Neuronal stem cell (in vitro differentiated cells): Measurements from ENCODE around the gene C2orf69.

Source experiments
- DNase-seq: peaks from one replicate; pipeline ENCODE4 v3.0.0-alpha.2; 2013; ENCODE audit warnings: low spot score
- H2AFZ ChIP-seq: one replicate; pipeline ENCODE4 v1.6.1; 2013; ENCODE audit warnings: mild to moderate bottlenecking, low read length, inconsistent platforms
- H2AK5ac ChIP-seq: 2 replicates; pipeline ENCODE4 v1.6.1; 2013; ENCODE audit warnings: low read depth, mild to moderate bottlenecking, inconsistent platforms, low read length, moderate library complexity, mixed read lengths
- H2BK120ac ChIP-seq: 2 replicates; pipeline ENCODE4 v1.6.1; 2013; ENCODE audit warnings: low read depth, mild to moderate bottlenecking, inconsistent platforms, low read length, moderate library complexity, mixed read lengths
- H2BK12ac ChIP-seq: one replicate; pipeline ENCODE4 v1.6.1; 2013; ENCODE audit warnings: low read length, inconsistent platforms
- H2BK15ac ChIP-seq: 2 replicates; pipeline ENCODE4 v1.6.1; 2013; ENCODE audit warnings: mild to moderate bottlenecking, low read length, inconsistent platforms, mixed read lengths
- H2BK5ac ChIP-seq: one replicate; pipeline ENCODE4 v1.6.1; 2013; ENCODE audit warnings: inconsistent platforms, mild to moderate bottlenecking, low read length, moderate library complexity
- H3K14ac ChIP-seq: one replicate; pipeline ENCODE4 v1.6.1; 2013; ENCODE audit warnings: low read length, inconsistent platforms
- H3K18ac ChIP-seq: 2 replicates; pipeline ENCODE4 v1.6.1; 2013; ENCODE audit warnings: low read length, inconsistent platforms
- H3K23ac ChIP-seq: 2 replicates; pipeline ENCODE4 v1.6.1; 2013; ENCODE audit warnings: low read depth, mild to moderate bottlenecking, mixed read lengths, low read length, inconsistent platforms; ENCODE audit not compliant: poor library complexity
- H3K27ac ChIP-seq: replicated peaks from 3 replicates; pipeline ENCODE4 v1.5.1; 2013; ENCODE audit warnings: low read length, inconsistent platforms
- H3K27me3 ChIP-seq, 3 experiments: 2 replicates each; pipeline ENCODE4 v1.6.1; 2013; ENCODE audit warnings: low read length in 3 of 3, mild to moderate bottlenecking in 2 of 3, inconsistent platforms in 1 of 3, low read depth in 1 of 3, mixed read lengths in 1 of 3, moderate library complexity in 1 of 3; ENCODE audit not compliant: control insufficient read depth in 3 of 3, insufficient read depth in 3 of 3
- H3K36me3 ChIP-seq, 2 donors: replicated peaks in 1 of 2; 2 replicates each; pipeline ENCODE4 v1.6.1; 2013; ENCODE audit warnings: low read length in 2 of 2; ENCODE audit not compliant: control insufficient read depth in 2 of 2, insufficient read depth in 2 of 2
- H3K4ac ChIP-seq: 2 replicates; pipeline ENCODE4 v1.6.1; 2013; ENCODE audit warnings: inconsistent platforms, mild to moderate bottlenecking, low read length, moderate library complexity
- H3K4me1 ChIP-seq, 2 donors: 1 replicate in 1 of 2; 2 replicates in 1 of 2; pipeline ENCODE4 v1.6.1; 2013; ENCODE audit warnings: low read length in 2 of 2, low read depth in 1 of 2; ENCODE audit not compliant: control insufficient read depth in 2 of 2, insufficient read depth in 1 of 2
- H3K4me2 ChIP-seq: one replicate; pipeline ENCODE4 v1.6.1; 2013; ENCODE audit warnings: mild to moderate bottlenecking, low read length, inconsistent platforms; ENCODE audit not compliant: insufficient read depth, poor library complexity, severe bottlenecking
- H3K4me3 ChIP-seq, 2 donors: 2 replicates each; pipeline ENCODE4 v1.5.1; 2013; ENCODE audit warnings: low read length in 2 of 2, mild to moderate bottlenecking in 2 of 2, inconsistent platforms in 1 of 2, moderate library complexity in 1 of 2
- H3K79me1 ChIP-seq: one replicate; pipeline ENCODE4 v1.6.1; 2013; ENCODE audit warnings: low read depth, mild to moderate bottlenecking, inconsistent platforms, low read length, moderate library complexity
- H3K9ac ChIP-seq: one replicate; pipeline ENCODE4 v1.6.1; 2013; ENCODE audit warnings: mild to moderate bottlenecking, low read depth, low read length, inconsistent platforms; ENCODE audit not compliant: poor library complexity
- H3K9me3 ChIP-seq, 2 donors: replicated peaks in 1 of 2; 2 replicates each; pipeline versions ENCODE3 to v1.6.1; 2013; ENCODE audit warnings: low read length in 2 of 2, mild to moderate bottlenecking in 2 of 2, inconsistent platforms in 1 of 2, low read depth in 1 of 2, mixed read lengths in 1 of 2, moderate library complexity in 1 of 2; ENCODE audit not compliant: control insufficient read depth in 2 of 2, insufficient read depth in 1 of 2
- H4K8ac ChIP-seq: one replicate; pipeline ENCODE4 v1.6.1; 2013; ENCODE audit warnings: low read depth, mild to moderate bottlenecking, inconsistent platforms, low read length, moderate library complexity
- H4K91ac ChIP-seq: one replicate; pipeline ENCODE4 v1.6.1; 2013; ENCODE audit warnings: low read length, low read depth, mild to moderate bottlenecking, inconsistent platforms; ENCODE audit not compliant: poor library complexity
- WGBS, 2 donors: extraction: QIAGEN DNeasy Blood & Tissue Kit; methylation state at CpG; one replicate each; pipeline ENCODE4 v1.1.7; 2013; ENCODE audit warnings: missing lambda C conversion rate in 2 of 2, mixed read lengths in 1 of 2; ENCODE audit not compliant: insufficient read length in 2 of 2, insufficient replicate concordance in 1 of 2; ENCODE audit errors: extremely low coverage in 2 of 2; 5-methylcytosine and 5-hydroxymethylcytosine counted together

C2orf69 gene

DNA sequence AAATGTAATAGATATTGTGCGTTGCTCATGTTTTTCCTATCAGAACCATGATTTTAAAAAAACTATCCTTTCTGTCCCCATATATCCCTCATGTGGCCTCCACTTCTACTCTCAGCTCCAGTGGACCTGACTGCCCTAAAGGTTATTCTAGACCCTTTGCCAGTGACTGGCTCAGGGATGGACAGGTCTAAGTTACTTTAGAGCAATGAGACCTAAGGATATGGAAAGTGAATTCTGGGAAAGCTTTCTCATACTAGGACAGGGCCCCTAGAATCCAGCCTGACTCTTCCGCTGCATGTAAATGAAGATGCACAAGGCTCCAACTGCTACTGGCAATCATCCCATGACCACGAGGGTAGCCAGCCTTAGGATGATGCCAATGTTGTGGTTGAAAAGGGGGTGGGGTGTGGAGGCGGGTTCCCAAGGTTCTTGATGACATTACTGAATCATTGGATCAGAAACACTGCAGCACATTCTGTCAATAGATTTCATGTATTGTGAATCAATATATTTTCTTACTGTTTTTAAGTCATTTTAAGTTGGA is 21.3 kb downstream of the C2orf69 start:
- peaks cover 4 to 95% of the 10 kb centered on the region in 2 donors for H3K36me3 ChIP-seq
- no CpG with 5 or more reads among the region's 4 CpGs for WGBS, 2 donors
- H3K4me2 ChIP-seq, result no peak overlapping the region
- no peak overlapping the region for H3K4me3 ChIP-seq
- no peak overlapping the region for H2BK5ac ChIP-seq
- H4K8ac ChIP-seq, result no peak overlapping the region
- H2AK5ac ChIP-seq, result no peak overlapping the region
- H2BK12ac ChIP-seq, result no peak overlapping the region
- no peaks in the 10 kb centered on the region for H3K27me3 ChIP-seq
- no peak overlapping the region for H2BK120ac ChIP-seq
- no peaks in the 10 kb centered on the region for H3K9me3 ChIP-seq
- no peak overlapping the region for H3K14ac ChIP-seq
- H3K4ac ChIP-seq, result no peak overlapping the region
- H3K23ac ChIP-seq, result no peak overlapping the region
- H2AFZ ChIP-seq, result no peak overlapping the region
- no peak for DNase-seq
- H3K18ac ChIP-seq, result no peak overlapping the region
- H4K91ac ChIP-seq, result no peak overlapping the region
- no peak overlapping the region for H2BK15ac ChIP-seq
- no peak overlapping the region for H3K9ac ChIP-seq
- H3K4me1 ChIP-seq, result no peaks in the 10 kb centered on the region
- H3K27ac ChIP-seq, result no peak overlapping the region
- H3K79me1 ChIP-seq, result no peaks in the 10 kb centered on the region

DNA sequence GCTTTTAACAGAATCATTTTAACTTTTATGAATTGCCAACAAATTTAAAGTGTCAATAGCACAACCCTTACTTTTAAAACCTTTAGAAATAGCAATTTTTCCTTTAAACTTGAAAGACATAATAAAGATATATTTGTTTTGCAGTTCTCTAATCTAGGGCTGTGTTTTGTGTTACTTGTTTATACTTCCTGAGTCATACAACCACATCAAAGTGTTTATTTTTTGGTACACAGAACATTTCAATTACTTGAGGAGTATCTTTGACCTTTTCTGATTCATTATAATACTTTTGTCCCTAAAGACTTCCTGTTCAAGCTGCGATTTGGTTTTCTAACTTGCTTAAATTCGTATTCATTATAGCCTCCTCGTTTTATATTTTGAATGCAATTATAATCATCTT is 22.4 kb downstream of the C2orf69 start:
- Histone ChIP-seq H3K18ac (no peak overlapping the region), H2AFZ (no peak overlapping the region), H4K8ac (no peak overlapping the region), H3K14ac (no peak overlapping the region), H3K4me2 (no peak overlapping the region), H3K27ac (no peak overlapping the region), H2BK12ac (no peak overlapping the region), H3K23ac (no peak overlapping the region), H3K36me3 (peaks cover 4 to 95% of the 10 kb centered on the region in 2 donors), H3K9me3 (no peaks in the 10 kb centered on the region), H3K79me1 (no peaks in the 10 kb centered on the region), H4K91ac (no peak overlapping the region), H3K27me3 (no peaks in the 10 kb centered on the region), H2AK5ac (no peak overlapping the region), H2BK5ac (no peak overlapping the region), H2BK120ac (no peak overlapping the region), H2BK15ac (no peak overlapping the region), H3K4me1 (no peaks in the 10 kb centered on the region), H3K4ac (no peak overlapping the region), H3K4me3 (no peak overlapping the region), H3K9ac (no peak overlapping the region)
- DNase-seq, result no peak
- WGBS, 2 donors, result no CpG with 5 or more reads among the region's 3 CpGs

DNA sequence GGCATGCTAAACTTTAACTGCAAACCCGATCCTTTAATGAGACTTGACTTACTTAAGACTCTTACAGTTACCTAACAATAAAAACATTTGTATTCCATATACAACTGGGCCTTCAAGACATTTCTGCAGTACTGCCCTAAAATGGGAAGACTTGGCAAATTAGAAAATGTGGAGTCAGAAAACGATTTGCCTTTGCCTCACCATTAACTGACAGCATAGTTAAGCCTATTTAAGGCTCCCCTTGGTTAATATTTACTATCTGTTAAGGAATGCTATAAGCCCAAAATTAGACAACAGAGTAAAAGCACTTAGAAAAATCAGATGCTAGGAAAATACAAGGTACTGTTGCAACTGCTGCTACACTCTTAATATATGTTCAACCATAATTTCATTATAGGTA is 25.5 kb downstream of the C2orf69 start:
- Histone ChIP-seq H2BK5ac (no peak overlapping the region), H3K36me3 (peaks cover 2 to 97% of the 10 kb centered on the region in 2 donors), H3K27ac (no peak overlapping the region)

DNA sequence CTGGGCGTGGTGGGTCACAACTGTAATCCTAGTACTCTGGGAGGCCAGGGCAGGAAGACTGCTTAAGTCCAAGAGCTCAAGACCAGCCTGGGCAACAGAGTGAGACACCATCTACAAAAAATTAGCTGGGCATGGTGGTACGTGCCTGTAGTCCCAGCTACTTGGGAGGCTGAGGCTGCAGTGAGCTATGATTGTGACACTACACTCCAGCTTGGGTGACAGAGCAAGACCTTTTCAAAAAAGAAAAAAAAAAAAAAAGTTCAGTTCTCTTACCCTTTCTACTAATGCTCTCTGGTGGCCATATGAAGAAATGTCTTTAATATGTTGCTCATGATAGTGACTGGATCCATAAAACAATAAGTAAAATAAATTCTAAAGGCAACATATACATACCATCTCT is 29.3 kb downstream of the C2orf69 start:
- no peak overlapping the region for H2AFZ ChIP-seq
- no peak for DNase-seq
- no peak overlapping the region for H3K23ac ChIP-seq
- peaks cover 4 to 94% of the 10 kb centered on the region in 2 donors for H3K36me3 ChIP-seq
- H2BK12ac ChIP-seq, result no peak overlapping the region
- H3K14ac ChIP-seq, result no peak overlapping the region
- H2AK5ac ChIP-seq, result no peak overlapping the region
- no peak overlapping the region for H4K8ac ChIP-seq
- no peak overlapping the region for H2BK5ac ChIP-seq
- no peak overlapping the region for H3K4ac ChIP-seq
- H2BK15ac ChIP-seq, result no peak overlapping the region
- H3K79me1 ChIP-seq, result no peaks in the 10 kb centered on the region
- H3K18ac ChIP-seq, result no peak overlapping the region
- H3K4me1 ChIP-seq, result no peaks in the 10 kb centered on the region
- no peak overlapping the region for H3K4me3 ChIP-seq
- no CpG with 5 or more reads among the region's 2 CpGs for WGBS, 2 donors
- no peak overlapping the region for H3K9ac ChIP-seq
- H3K27me3 ChIP-seq, result no peaks in the 10 kb centered on the region
- no peaks in the 10 kb centered on the region for H3K9me3 ChIP-seq
- H3K4me2 ChIP-seq, result no peak overlapping the region
- H4K91ac ChIP-seq, result no peak overlapping the region
- H2BK120ac ChIP-seq, result no peak overlapping the region
- H3K27ac ChIP-seq, result no peak overlapping the region

More for the DNA sequence above, 25.5 kb downstream of the C2orf69 start:
- H3K4me1 ChIP-seq, result no peaks in the 10 kb centered on the region
- H4K8ac ChIP-seq, result no peak overlapping the region
- no CpG with 5 or more reads among the region's 2 CpGs for WGBS, 2 donors
- DNase-seq, result no peak
- no peaks in the 10 kb centered on the region for H3K79me1 ChIP-seq
- no peak overlapping the region for H3K18ac ChIP-seq
- H2BK12ac ChIP-seq, result no peak overlapping the region
- no peaks in the 10 kb centered on the region for H3K27me3 ChIP-seq
- H3K9me3 ChIP-seq, result no peaks in the 10 kb centered on the region
- no peak overlapping the region for H3K4me3 ChIP-seq
- H3K23ac ChIP-seq, result no peak overlapping the region
- no peak overlapping the region for H3K9ac ChIP-seq
- H2BK120ac ChIP-seq, result no peak overlapping the region
- H3K14ac ChIP-seq, result no peak overlapping the region
- no peak overlapping the region for H4K91ac ChIP-seq
- no peak overlapping the region for H2AK5ac ChIP-seq
- no peak overlapping the region for H3K4me2 ChIP-seq
- H3K4ac ChIP-seq, result no peak overlapping the region
- no peak overlapping the region for H2BK15ac ChIP-seq
- no peak overlapping the region for H2AFZ ChIP-seq
